HL-60/S4 treated with phorbol 12-myristate 13-acetate at 8.2 ng/mL for 4 days and 3 days (cell line): ENCODE data around the gene ZNF346.

Experiments used
- in situ Hi-C: fragments of 300-500 bp; cut with MboI; formaldehyde crosslinking; loops from 2 replicates; pipeline ENCODE4 v1.15.0; 2022; ENCODE audit warnings: low sequenced_read_pairs

ZNF346 gene

GRCh38 chr5:177093082-177093712 lies 70.7 kb downstream of the ZNF346 start:
- in situ Hi-C loops: no loop called here

- in situ Hi-C loops: no loop called here
Measured at GRCh38 chr5:177093803-177094202, 71.3 kb downstream of the ZNF346 start.

DNA sequence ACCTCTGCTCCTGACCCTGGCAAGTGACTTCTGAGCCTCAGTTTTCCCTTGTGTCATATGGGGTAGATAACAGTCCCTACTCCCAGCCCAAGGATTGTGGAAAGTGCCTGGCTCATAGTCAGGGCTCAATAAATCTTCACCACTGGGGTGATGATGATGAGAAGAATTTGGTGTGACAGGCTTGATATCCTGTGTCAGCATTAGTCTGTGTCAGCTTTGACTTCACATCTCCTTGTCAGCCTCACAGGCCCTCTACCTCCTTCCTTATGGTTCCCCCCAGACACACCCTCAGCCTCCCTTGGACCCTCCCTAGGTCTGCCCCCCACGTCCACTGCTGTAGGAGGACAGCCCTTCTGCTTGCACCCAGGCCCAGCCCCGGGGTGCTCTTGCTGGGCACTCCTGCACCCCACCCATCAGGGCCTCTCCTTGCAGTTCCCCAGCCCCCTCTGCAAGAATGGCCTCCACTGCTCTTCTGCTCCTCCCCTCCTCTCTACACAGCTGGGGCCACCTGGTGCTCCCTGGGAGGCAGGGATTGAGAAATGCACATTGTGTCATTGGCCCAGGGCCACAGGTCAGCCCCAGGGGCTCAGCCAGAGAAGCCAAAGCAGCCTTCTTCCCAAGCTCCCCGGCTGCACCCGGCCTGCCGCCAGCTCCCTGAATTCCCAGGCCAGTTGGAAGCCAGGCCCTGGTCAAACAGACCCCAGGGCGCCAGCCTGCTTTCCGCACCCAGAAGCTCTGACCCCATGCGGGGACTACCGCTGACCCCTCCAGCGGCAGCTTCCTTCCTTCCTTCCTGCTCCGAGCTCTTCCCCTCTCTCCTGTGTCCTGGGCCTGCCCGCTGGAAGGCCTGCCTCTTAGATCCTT lies 72.0 kb downstream of the ZNF346 start:
- in situ Hi-C loops: no loop called here

DNA sequence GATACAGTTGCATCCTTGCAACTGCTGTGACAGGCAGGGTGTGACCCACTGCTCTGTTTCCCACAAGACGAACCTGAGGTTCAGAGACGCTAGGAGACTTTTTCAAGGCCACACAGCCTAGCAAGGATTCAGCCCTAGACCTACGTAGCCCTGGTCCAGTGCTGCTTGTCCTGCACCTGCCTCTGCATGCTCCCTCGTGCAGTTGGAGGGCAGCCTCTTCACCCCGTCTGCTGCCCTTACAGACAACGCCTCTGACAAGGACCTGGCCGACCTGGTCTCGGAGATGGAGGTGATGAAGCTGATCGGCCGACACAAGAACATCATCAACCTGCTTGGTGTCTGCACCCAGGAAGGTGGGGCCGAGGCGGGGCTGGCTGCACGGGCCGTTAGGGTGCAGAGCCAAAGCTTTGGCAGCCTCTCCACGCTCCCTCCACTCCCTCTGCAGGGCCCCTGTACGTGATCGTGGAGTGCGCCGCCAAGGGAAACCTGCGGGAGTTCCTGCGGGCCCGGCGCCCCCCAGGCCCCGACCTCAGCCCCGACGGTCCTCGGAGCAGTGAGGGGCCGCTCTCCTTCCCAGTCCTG lies 72.7 kb downstream of the ZNF346 start:
- in situ Hi-C loops: no loop called here

GRCh38 chr5:177096162-177097015 lies 73.9 kb downstream of the ZNF346 start:
- in situ Hi-C loops: no loop called here

GRCh38 chr5:177097016-177097985 lies 74.8 kb downstream of the ZNF346 start:
- in situ Hi-C loops: no loop called here

GRCh38 chr5:177098120-177098469 lies 75.6 kb downstream of the ZNF346 start:
- in situ Hi-C loops: no loop called here

- in situ Hi-C loops: no loop called here
Measured at GRCh38 chr5:177098470-177099141, 76.1 kb downstream of the ZNF346 start.

DNA sequence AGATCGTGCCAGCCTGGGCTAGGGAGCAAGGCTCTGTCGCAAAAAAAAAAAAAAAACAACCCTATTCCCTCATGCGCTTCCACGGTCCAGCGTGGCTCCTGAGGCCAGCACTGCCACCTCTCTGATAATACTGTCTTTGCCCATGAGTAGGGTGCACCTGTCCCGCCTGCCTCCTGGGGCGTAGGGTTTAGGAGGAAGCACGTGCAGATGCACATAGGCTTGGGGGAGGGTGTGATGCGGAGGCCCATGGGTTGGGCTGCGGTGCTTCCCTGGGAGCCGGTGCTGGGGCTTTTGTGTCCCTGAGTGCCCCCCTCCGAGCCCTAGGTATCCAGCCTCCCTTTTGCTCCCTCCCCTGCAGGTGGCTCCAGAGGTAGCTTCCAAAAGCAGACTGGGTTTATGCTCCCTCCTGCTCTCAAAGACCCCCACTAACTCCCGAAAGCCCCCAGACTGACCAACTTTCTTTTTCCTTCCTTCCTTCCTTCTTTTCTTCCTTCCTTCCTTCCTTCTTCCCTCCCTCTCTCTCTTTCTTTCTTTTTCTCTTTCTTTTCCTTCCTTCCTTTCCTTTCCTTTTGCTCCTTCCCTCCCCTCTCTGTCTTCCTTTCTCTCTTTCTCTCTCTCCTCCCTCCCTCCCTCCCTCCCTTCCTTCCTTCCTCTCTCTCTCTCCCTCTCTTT lies 77.1 kb downstream of the ZNF346 start:
- in situ Hi-C loops: loop anchor here (25.0 kb wide), 1 partner anchor 437 kb away; no protein-coding TSS in a partner anchor

GRCh38 chr5:177100714-177101121 lies 78.2 kb downstream of the ZNF346 start:
- in situ Hi-C loops: loop anchor here (25.0 kb wide), 1 partner anchor 438 kb away; no protein-coding TSS in a partner anchor

- in situ Hi-C loops: loop anchor here (25.0 kb wide), 1 partner anchor 441 kb away; no protein-coding TSS in a partner anchor
Measured at GRCh38 chr5:177103523-177104253, 81.2 kb downstream of the ZNF346 start.

DNA sequence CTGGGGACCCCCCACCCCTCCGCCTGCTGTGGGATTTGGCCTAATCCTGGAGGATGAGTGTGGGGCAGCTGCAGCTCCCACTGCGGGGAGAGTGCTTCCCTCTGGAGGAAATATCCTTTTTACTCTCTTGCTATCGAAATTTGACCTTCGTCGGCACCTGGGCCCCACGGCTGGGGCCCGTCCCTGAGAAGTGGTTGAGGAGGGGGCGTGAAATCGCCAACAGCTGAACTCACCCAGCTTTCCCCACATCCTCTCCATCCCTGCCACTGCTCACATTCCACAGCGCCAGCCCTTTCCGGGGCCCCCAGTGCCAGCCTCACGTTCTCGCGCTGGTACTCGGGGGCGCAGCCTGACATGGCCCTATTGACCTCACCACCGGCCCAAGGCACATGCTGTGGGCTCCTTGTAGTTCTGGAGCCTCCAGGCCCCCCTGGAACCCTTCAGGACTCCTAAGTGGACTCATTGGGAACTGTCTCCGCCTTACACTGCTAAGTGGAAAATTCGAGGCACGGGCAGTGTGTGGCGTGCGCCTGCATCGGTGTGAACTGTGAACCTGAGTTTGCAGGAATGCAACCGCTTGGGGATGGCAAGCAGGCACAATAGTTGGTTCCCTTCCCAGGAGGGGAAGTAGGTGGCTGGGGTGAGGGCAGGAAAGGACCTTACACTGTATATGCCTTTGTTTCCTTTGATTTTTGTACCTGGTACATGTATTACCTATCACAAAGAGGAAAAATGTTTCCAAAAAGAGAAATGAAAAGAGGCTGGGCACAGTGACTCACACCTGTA lies 83.4 kb downstream of the ZNF346 start:
- in situ Hi-C loops: loop anchor here (25.0 kb wide), 1 partner anchor 444 kb away; no protein-coding TSS in a partner anchor

DNA sequence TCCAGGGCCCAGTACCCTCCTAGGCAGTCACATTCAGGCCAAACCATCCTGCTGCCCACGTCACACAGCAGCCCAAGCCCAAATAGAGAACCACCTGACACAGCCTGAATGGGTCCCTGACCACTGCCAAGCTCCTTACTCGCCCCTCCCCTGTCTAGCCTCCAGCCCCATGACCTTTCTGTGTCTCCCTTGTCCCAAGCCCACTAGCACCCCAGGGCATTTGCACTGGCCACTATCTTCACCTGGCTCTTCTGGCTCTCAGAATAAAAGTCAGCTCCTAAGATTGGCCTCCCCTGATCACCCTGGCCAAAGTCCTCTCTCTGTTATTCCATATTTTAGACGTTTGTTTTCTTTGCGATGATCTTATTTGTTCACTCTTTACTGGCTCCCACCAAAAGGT lies 84.7 kb downstream of the ZNF346 start:
- in situ Hi-C loops: loop anchor here (25.0 kb wide), 1 partner anchor 445 kb away; no protein-coding TSS in a partner anchor

GRCh38 chr5:177109810-177110209 lies 87.3 kb downstream of the ZNF346 start:
- in situ Hi-C loops: loop anchor here (25.0 kb wide), 1 partner anchor 448 kb away; no protein-coding TSS in a partner anchor

DNA sequence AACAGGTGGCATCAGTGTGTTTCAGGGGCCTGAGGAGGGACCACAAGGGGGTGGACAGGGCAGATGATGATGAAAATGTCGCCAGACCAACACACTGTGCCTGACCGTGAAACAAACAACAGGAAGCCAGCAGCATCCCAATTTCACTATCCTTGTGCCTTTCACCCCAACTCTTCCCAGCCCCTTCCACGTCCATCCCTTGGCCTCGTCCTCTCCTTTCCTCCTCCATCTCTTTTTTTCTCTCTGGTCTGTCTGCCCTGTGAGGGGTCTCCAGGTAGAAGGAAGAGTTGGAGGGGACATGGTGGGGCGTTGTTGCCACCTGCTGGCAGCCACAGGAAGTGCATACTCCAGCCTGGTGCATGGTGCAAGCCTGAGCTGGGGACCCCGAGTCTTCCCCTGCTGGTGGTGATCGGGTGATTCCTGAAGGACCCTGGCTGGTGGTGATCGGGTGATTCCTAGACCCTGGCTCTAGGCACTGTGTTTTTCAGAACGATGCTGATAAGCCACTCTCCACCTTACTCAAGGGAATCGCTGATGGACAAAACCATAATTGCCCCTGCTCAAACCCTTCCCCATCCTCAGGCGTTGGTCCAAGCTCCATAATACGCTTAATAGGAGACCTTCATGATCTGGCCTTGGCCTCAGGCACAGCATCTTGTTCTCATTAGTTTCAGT lies 89.4 kb downstream of the ZNF346 start:
- in situ Hi-C loops: loop anchor here (25.0 kb wide), 1 partner anchor 450 kb away; no protein-coding TSS in a partner anchor

GRCh38 chr5:177112589-177113220 lies 90.2 kb downstream of the ZNF346 start:
- in situ Hi-C loops: loop anchor here (25.0 kb wide), 1 partner anchor 450 kb away; no protein-coding TSS in a partner anchor
